Activated CD8-positive, alpha-beta T cell treated with anti-CD3 and anti-CD28 coated beads for 36 hours (primary cell): ENCODE data around the gene PPP1R15A. TPM values are rescaled to one million over a fixed set of nuclear protein-coding genes. Genes with fewer than 3 reads are reported as not detected.
A peak's percentile ranks its signal among the peaks of the same experiment; 100 is the strongest.
"Not testable (repeated sequence)": the region's sequence is repeated elsewhere in the genome, so short reads cannot be mapped to it uniquely, and the experiment has no call there.

Source experiments
- ATAC-seq: fragments of 200-7000 bp; cut with Tn5 transposase; one replicate; pipeline ENCODE4 v1.10.0; 2021; ENCODE audit warnings: mild to moderate bottlenecking, moderate library complexity
- CTCF ChIA-PET: fragments of 350-600 bp; sonication (Branson Sonifier 250); formaldehyde crosslinking; loops from one replicate; lab custom pipeline; 2021; ENCODE audit warnings: antibody characterized with exemption; lab: Charles Lee
- POLR2A ChIA-PET: fragments of 350-600 bp; sonication (Branson Sonifier 250); formaldehyde crosslinking; loops from one replicate; lab custom pipeline; 2021; ENCODE audit warnings: antibody characterized with exemption; lab: Charles Lee
- DNase-seq: peaks from one replicate; pipeline ENCODE4 v3.0.0-alpha.2; 2020
- H3K27ac Mint-ChIP-seq: one replicate; pipeline ENCODE4 v1.8.0; 2021; ENCODE audit warnings: mild to moderate bottlenecking, mixed read lengths
- H3K27me3 Mint-ChIP-seq: one replicate; pipeline ENCODE4 v1.8.0; 2021; ENCODE audit warnings: mixed read lengths
- H3K36me3 Mint-ChIP-seq: one replicate; pipeline ENCODE4 v1.8.0; 2021; ENCODE audit warnings: low read depth, mixed read lengths
- H3K4me1 Mint-ChIP-seq: one replicate; pipeline ENCODE4 v1.8.0; 2021; ENCODE audit warnings: low read depth, mixed read lengths
- H3K4me3 Mint-ChIP-seq: one replicate; pipeline ENCODE4 v1.8.0; 2021; ENCODE audit warnings: mild to moderate bottlenecking, moderate library complexity, mixed read lengths
- H3K9me3 Mint-ChIP-seq: one replicate; pipeline ENCODE4 v1.8.0; 2021; ENCODE audit warnings: mixed read lengths
- CTCF ChIP-seq: fragments of 200-600 bp; IDR thresholded peaks from one replicate; pipeline ENCODE4 v1.8.0; 2022; ENCODE audit warnings: antibody characterized with exemption, mild to moderate bottlenecking
- intact Hi-C: fragments of 100-400 bp; cut with micrococcal nuclease; formaldehyde crosslinking; loops from one replicate; pipeline ENCODE4 v1.10.0; 2022
- total RNA-seq, 2 experiments: library from RNA; stranded (reverse); gene quantifications; one replicate each; pipeline ENCODE4 v1.2.3, GENCODE V29; 2021

The PPP1R15A gene
- total RNA-seq, 2 experiments from 2014 or later, result 77.8 to 81.2 TPM

- Mint-ChIP-seq H3K9me3 (no peaks in the 10 kb centered on the region), H3K36me3 (peaks cover 47% of the 10 kb centered on the region), H3K27ac (peak overlapping the region; percentile 65), H3K4me1 (peaks cover 37% of the 10 kb centered on the region), H3K27me3 (no peaks in the 10 kb centered on the region), H3K4me3 (no peak overlapping the region)
- ChIA-PET POLR2A (interaction anchor here (0.6 to 1.8 kb wide), 6 partner anchors 8 to 553 kb away, joined by 3 to 6 read pairs (median 3); no protein-coding TSS in a partner anchor), CTCF (interaction anchor here (1.0 to 1.5 kb wide), 2 partner anchors 36 to 92 kb away, joined by 3 to 4 read pairs; no protein-coding TSS in a partner anchor)
- DNase-seq (peak; percentile 60), ATAC-seq (no peak)
- no peak for TF ChIP-seq CTCF
- intact Hi-C loops, result loop anchor here (10.0 kb wide), 2 partner anchors 86 to 244 kb away; partner anchors contain the start of genes DBP and FTL
Measured at GRCh38 chr19:48878196-48879024, 6.2 kb downstream of the PPP1R15A start.

GRCh38 chr19:48879025-48879637 is 6.9 kb downstream of the PPP1R15A start:
- DNase-seq (no peak), ATAC-seq (no peak)
- Mint-ChIP-seq H3K27ac (no peak overlapping the region), H3K4me1 (peaks cover 30% of the 10 kb centered on the region), H3K4me3 (no peak overlapping the region), H3K27me3 (no peaks in the 10 kb centered on the region), H3K9me3 (no peaks in the 10 kb centered on the region), H3K36me3 (peaks cover 40% of the 10 kb centered on the region)
- intact Hi-C loops, result loop anchor here (10.0 kb wide), 2 partner anchors 86 to 244 kb away; partner anchors contain the start of genes DBP and FTL
- TF ChIP-seq CTCF, result no peak
- CTCF ChIA-PET, result interaction anchor here (1.0 kb wide), 1 partner anchor 92 kb away, joined by 3 read pairs; no protein-coding TSS in a partner anchor
- POLR2A ChIA-PET, result interaction anchor here (0.5 to 1.8 kb wide), 7 partner anchors 10 to 553 kb away, joined by 3 to 6 read pairs (median 3); no protein-coding TSS in a partner anchor

GRCh38 chr19:48879696-48880095 is 7.5 kb downstream of the PPP1R15A start:
- H3K27ac Mint-ChIP-seq, DNase-seq, H3K4me3 Mint-ChIP-seq, ATAC-seq, H3K27me3 Mint-ChIP-seq, H3K9me3 Mint-ChIP-seq: not testable (repeated sequence)
- Mint-ChIP-seq H3K4me1 (peaks cover 24% of the 10 kb centered on the region), H3K36me3 (peaks cover 34% of the 10 kb centered on the region)
- ChIA-PET POLR2A (interaction anchor here (0.5 to 1.8 kb wide), 6 partner anchors 9 to 262 kb away, joined by 3 to 6 read pairs (median 4); no protein-coding TSS in a partner anchor), CTCF (interaction anchor here (1.0 kb wide), 1 partner anchor 37 kb away, joined by 3 read pairs; no protein-coding TSS in a partner anchor)
- intact Hi-C loops, result loop anchor here (10.0 kb wide), 2 partner anchors 85 to 245 kb away; partner anchors contain the start of genes DBP and FTL

GRCh38 chr19:48881741-48882657 is 9.8 kb downstream of the PPP1R15A start:
- POLR2A ChIA-PET, result interaction anchor here (0.8 to 1.8 kb wide), 3 partner anchors 9 to 89 kb away, joined by 3 to 4 read pairs (median 3); no protein-coding TSS in a partner anchor
- no peak overlapping the region for H3K27ac Mint-ChIP-seq

More at GRCh38 chr19:48881741-48882657, 9.8 kb downstream of the PPP1R15A start:
- Mint-ChIP-seq H3K4me1 (peaks cover 11% of the 10 kb centered on the region), H3K4me3 (no peak overlapping the region), H3K9me3 (no peaks in the 10 kb centered on the region), H3K36me3 (peaks cover 16% of the 10 kb centered on the region), H3K27me3 (no peaks in the 10 kb centered on the region)
- ATAC-seq (peak; percentile 83), DNase-seq (peak; percentile 26)
- CTCF ChIA-PET, result interaction anchor here (1.3 kb wide), 2 partner anchors 40 to 89 kb away, joined by 3 to 6 read pairs; no protein-coding TSS in a partner anchor
- TF ChIP-seq CTCF, result no peak
- intact Hi-C loops, result no loop called here
